SJCRH30 (cell line): Measurements from ENCODE around the gene EFNA4. TPM values are rescaled to one million over a fixed set of nuclear protein-coding genes. Genes with fewer than 3 reads are reported as not detected.

Source experiments
- DNase-seq, 2 experiments: peaks; one replicate each; pipeline ENCODE4 v3.0.0-alpha.2; 2015 to 2020
- H3K27ac ChIP-seq: fragments of 250-450 bp; sonication (Bioruptor Pico); 2 replicates; pipeline ENCODE4 v1.5.1; 2020; ENCODE audit warnings: mild to moderate bottlenecking, moderate library complexity
- H3K27me3 ChIP-seq: fragments of 250-450 bp; sonication (Bioruptor Pico); 2 replicates; pipeline ENCODE4 v1.5.1; 2020; ENCODE audit warnings: mild to moderate bottlenecking, moderate library complexity
- H3K36me3 ChIP-seq: fragments of 250-450 bp; sonication (Bioruptor Pico); 2 replicates; pipeline ENCODE4 v1.5.1; 2020; ENCODE audit warnings: mild to moderate bottlenecking, moderate library complexity
- H3K4me1 ChIP-seq: fragments of 250-450 bp; sonication (Bioruptor Pico); 2 replicates; pipeline ENCODE4 v1.5.1; 2020; ENCODE audit warnings: mild to moderate bottlenecking, moderate library complexity
- H3K4me3 ChIP-seq: fragments of 250-450 bp; sonication (Bioruptor Pico); 2 replicates; pipeline ENCODE4 v1.5.1; 2020; ENCODE audit warnings: mild to moderate bottlenecking, moderate library complexity
- H3K9me3 ChIP-seq: fragments of 250-450 bp; sonication (Bioruptor Pico); replicated peaks from 2 replicates; pipeline ENCODE4 v1.5.1; 2020; ENCODE audit warnings: mild to moderate bottlenecking, moderate library complexity
- total RNA-seq: library from RNA; depleted of rRNA; stranded (reverse); fragments of >200 nt; shearing (Covaris generic); gene quantifications from 2 replicates; pipeline ENCODE4 v1.2.3, GENCODE V29; 2014

Gene EFNA4
- total RNA-seq, 1 experiment from 2014 or later = 15.3 TPM

GRCh38 chr1:155070721-155071569 lies 7.4 kb downstream of the EFNA4 start:
- Histone ChIP-seq H3K4me1 (peaks cover 10% of the 10 kb centered on the region; the same call in 1 of the 2 replicates), H3K27ac (no peak overlapping the region), H3K9me3 (no peaks in the 10 kb centered on the region), H3K27me3 (no peaks in the 10 kb centered on the region), H3K4me3 (no peak overlapping the region), H3K36me3 (no peaks in the 10 kb centered on the region; the same call in 1 of the 2 replicates)
- no peak for DNase-seq

GRCh38 chr1:155071701-155072100 lies 8.2 kb downstream of the EFNA4 start:
- no peaks in the 10 kb centered on the region for H3K27me3 ChIP-seq
- no peak overlapping the region for H3K27ac ChIP-seq
- peaks cover 13% of the 10 kb centered on the region; the same call in 1 of the 2 replicates for H3K4me1 ChIP-seq
- no peak for DNase-seq
- H3K4me3 ChIP-seq = no peak overlapping the region
- no peaks in the 10 kb centered on the region; the same call in 1 of the 2 replicates for H3K36me3 ChIP-seq
- H3K9me3 ChIP-seq = no peaks in the 10 kb centered on the region

GRCh38 chr1:155072531-155073289 lies 9.2 kb downstream of the EFNA4 start:
- no peak overlapping the region for H3K4me3 ChIP-seq

GRCh38 chr1:155073377-155074242 lies 10.1 kb downstream of the EFNA4 start:
- H3K27me3 ChIP-seq = no peaks in the 10 kb centered on the region
- H3K9me3 ChIP-seq = no peaks in the 10 kb centered on the region
- H3K4me1 ChIP-seq = peaks cover 18% of the 10 kb centered on the region
- H3K27ac ChIP-seq = no peak overlapping the region
- no peak overlapping the region for H3K4me3 ChIP-seq
- no peak for DNase-seq
- no peaks in the 10 kb centered on the region; the same call in 1 of the 2 replicates for H3K36me3 ChIP-seq

More at GRCh38 chr1:155072531-155073289, 9.2 kb downstream of the EFNA4 start:
- no peak for DNase-seq
- H3K36me3 ChIP-seq = no peaks in the 10 kb centered on the region; the same call in 1 of the 2 replicates
- H3K9me3 ChIP-seq = no peaks in the 10 kb centered on the region
- no peak overlapping the region for H3K27ac ChIP-seq
- H3K27me3 ChIP-seq = no peaks in the 10 kb centered on the region
- peaks cover 13% of the 10 kb centered on the region; the same call in 1 of the 2 replicates for H3K4me1 ChIP-seq

- peaks cover 22% of the 10 kb centered on the region for H3K4me1 ChIP-seq
- no peaks in the 10 kb centered on the region for H3K9me3 ChIP-seq
- peak; percentile 59 to 80 for DNase-seq
- no peak overlapping the region for H3K27ac ChIP-seq
- peaks cover 13% of the 10 kb centered on the region for H3K27me3 ChIP-seq
- H3K4me3 ChIP-seq = no peak overlapping the region
- H3K36me3 ChIP-seq = no peaks in the 10 kb centered on the region
These were observed 12.0 kb downstream of the EFNA4 start for GRCh38 chr1:155075535-155075934.

GRCh38 chr1:155076371-155076770 lies 12.8 kb downstream of the EFNA4 start:
- Histone ChIP-seq H3K9me3 (no peaks in the 10 kb centered on the region), H3K27me3 (peaks cover 21% of the 10 kb centered on the region)

GRCh38 chr1:155077346-155077745 lies 13.8 kb downstream of the EFNA4 start:
- no peak overlapping the region for H3K27ac ChIP-seq
- peaks cover 22% of the 10 kb centered on the region for H3K4me1 ChIP-seq
- DNase-seq = no peak
- H3K27me3 ChIP-seq = peaks cover 25% of the 10 kb centered on the region
- no peaks in the 10 kb centered on the region for H3K9me3 ChIP-seq
- no peaks in the 10 kb centered on the region for H3K36me3 ChIP-seq
- H3K4me3 ChIP-seq = no peak overlapping the region

More at GRCh38 chr1:155076371-155076770, 12.8 kb downstream of the EFNA4 start:
- Histone ChIP-seq H3K27ac (no peak overlapping the region), H3K36me3 (no peaks in the 10 kb centered on the region), H3K4me1 (peaks cover 22% of the 10 kb centered on the region), H3K4me3 (no peak overlapping the region)
- no peak for DNase-seq

GRCh38 chr1:155077758-155078445 lies 14.4 kb downstream of the EFNA4 start:
- Histone ChIP-seq H3K27ac (no peak overlapping the region), H3K4me1 (peaks cover 22% of the 10 kb centered on the region), H3K27me3 (peaks cover 31% of the 10 kb centered on the region), H3K9me3 (no peaks in the 10 kb centered on the region), H3K36me3 (no peaks in the 10 kb centered on the region), H3K4me3 (peak overlapping the region; percentile 61; the same call in 1 of the 2 replicates)
- no peak for DNase-seq

- DNase-seq = peak; percentile 73 to 78
- H3K27me3 ChIP-seq = peaks cover 34% of the 10 kb centered on the region
- H3K27ac ChIP-seq = no peak within 1 kb of the TSS
- peaks cover 22% of the 10 kb centered on the region for H3K4me1 ChIP-seq
- peak within 1 kb of the TSS; percentile 61 for H3K4me3 ChIP-seq
- no peaks in the 10 kb centered on the region for H3K9me3 ChIP-seq
- H3K36me3 ChIP-seq = no peaks in the 10 kb centered on the region
These were observed 15.1 kb downstream of the EFNA4 start, which contains the start of gene EFNA3 for GRCh38 chr1:155078469-155079209. Gene EFNA3 (plus strand): TSS chr1:155078837. CDS start chr1:155078942, 105 bp downstream.

- Histone ChIP-seq H3K4me3 (peak overlapping the region; percentile 61), H3K27ac (no peak overlapping the region), H3K4me1 (peaks cover 22% of the 10 kb centered on the region), H3K27me3 (peaks cover 34% of the 10 kb centered on the region), H3K9me3 (no peaks in the 10 kb centered on the region), H3K36me3 (no peaks in the 10 kb centered on the region)
- DNase-seq = no peak
These were observed 15.6 kb downstream of the EFNA4 start for GRCh38 chr1:155079210-155079486.

GRCh38 chr1:155079487-155080311 lies 16.2 kb downstream of the EFNA4 start:
- Histone ChIP-seq H3K4me3 (peak overlapping the region; percentile 61), H3K9me3 (no peaks in the 10 kb centered on the region), H3K36me3 (no peaks in the 10 kb centered on the region), H3K27ac (no peak overlapping the region), H3K27me3 (peaks cover 34% of the 10 kb centered on the region), H3K4me1 (peaks cover 22% of the 10 kb centered on the region)
- peak in 1 of 2 experiments; percentile 48 for DNase-seq

GRCh38 chr1:155080312-155081228 lies 17.0 kb downstream of the EFNA4 start:
- Histone ChIP-seq H3K36me3 (no peaks in the 10 kb centered on the region), H3K4me1 (peaks cover 15% of the 10 kb centered on the region), H3K27ac (no peak overlapping the region), H3K27me3 (peaks cover 34% of the 10 kb centered on the region), H3K4me3 (peak overlapping the region; percentile 61), H3K9me3 (no peaks in the 10 kb centered on the region)
- DNase-seq = peak; percentile 68 to 75
